SJCRH30 (cell line): Measurements from ENCODE around the gene SF3B2. TPM values are rescaled to one million over a fixed set of nuclear protein-coding genes. Genes with fewer than 3 reads are reported as not detected.
"Not testable (repeated sequence)": the region's sequence is repeated elsewhere in the genome, so short reads cannot be mapped to it uniquely, and the experiment has no call there.

Experiments
- DNase-seq, 2 experiments: peaks; one replicate each; pipeline ENCODE4 v3.0.0-alpha.2; 2015 to 2020
- H3K27ac ChIP-seq: fragments of 250-450 bp; sonication (Bioruptor Pico); 2 replicates; pipeline ENCODE4 v1.5.1; 2020; ENCODE audit warnings: mild to moderate bottlenecking, moderate library complexity
- H3K27me3 ChIP-seq: fragments of 250-450 bp; sonication (Bioruptor Pico); 2 replicates; pipeline ENCODE4 v1.5.1; 2020; ENCODE audit warnings: mild to moderate bottlenecking, moderate library complexity
- H3K36me3 ChIP-seq: fragments of 250-450 bp; sonication (Bioruptor Pico); 2 replicates; pipeline ENCODE4 v1.5.1; 2020; ENCODE audit warnings: mild to moderate bottlenecking, moderate library complexity
- H3K4me1 ChIP-seq: fragments of 250-450 bp; sonication (Bioruptor Pico); 2 replicates; pipeline ENCODE4 v1.5.1; 2020; ENCODE audit warnings: mild to moderate bottlenecking, moderate library complexity
- H3K4me3 ChIP-seq: fragments of 250-450 bp; sonication (Bioruptor Pico); 2 replicates; pipeline ENCODE4 v1.5.1; 2020; ENCODE audit warnings: mild to moderate bottlenecking, moderate library complexity
- H3K9me3 ChIP-seq: fragments of 250-450 bp; sonication (Bioruptor Pico); replicated peaks from 2 replicates; pipeline ENCODE4 v1.5.1; 2020; ENCODE audit warnings: mild to moderate bottlenecking, moderate library complexity
- total RNA-seq: library from RNA; depleted of rRNA; stranded (reverse); fragments of >200 nt; shearing (Covaris generic); gene quantifications from 2 replicates; pipeline ENCODE4 v1.2.3, GENCODE V29; 2014; rRNA removed

The SF3B2 gene, protein sequence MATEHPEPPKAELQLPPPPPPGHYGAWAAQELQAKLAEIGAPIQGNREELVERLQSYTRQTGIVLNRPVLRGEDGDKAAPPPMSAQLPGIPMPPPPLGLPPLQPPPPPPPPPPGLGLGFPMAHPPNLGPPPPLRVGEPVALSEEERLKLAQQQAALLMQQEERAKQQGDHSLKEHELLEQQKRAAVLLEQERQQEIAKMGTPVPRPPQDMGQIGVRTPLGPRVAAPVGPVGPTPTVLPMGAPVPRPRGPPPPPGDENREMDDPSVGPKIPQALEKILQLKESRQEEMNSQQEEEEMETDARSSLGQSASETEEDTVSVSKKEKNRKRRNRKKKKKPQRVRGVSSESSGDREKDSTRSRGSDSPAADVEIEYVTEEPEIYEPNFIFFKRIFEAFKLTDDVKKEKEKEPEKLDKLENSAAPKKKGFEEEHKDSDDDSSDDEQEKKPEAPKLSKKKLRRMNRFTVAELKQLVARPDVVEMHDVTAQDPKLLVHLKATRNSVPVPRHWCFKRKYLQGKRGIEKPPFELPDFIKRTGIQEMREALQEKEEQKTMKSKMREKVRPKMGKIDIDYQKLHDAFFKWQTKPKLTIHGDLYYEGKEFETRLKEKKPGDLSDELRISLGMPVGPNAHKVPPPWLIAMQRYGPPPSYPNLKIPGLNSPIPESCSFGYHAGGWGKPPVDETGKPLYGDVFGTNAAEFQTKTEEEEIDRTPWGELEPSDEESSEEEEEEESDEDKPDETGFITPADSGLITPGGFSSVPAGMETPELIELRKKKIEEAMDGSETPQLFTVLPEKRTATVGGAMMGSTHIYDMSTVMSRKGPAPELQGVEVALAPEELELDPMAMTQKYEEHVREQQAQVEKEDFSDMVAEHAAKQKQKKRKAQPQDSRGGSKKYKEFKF
- 163 and 169 TPM in 2 replicates for total RNA-seq

GRCh38 chr11:66051766-66052663 lies at the start of gene SF3B2:
TSS of gene SF3B2 (plus strand) at chr11:66052364. CDS start at chr11:66052385, 21 bp downstream.
- H3K4me3 ChIP-seq, result peak within 1 kb of the TSS; percentile 86

DNA sequence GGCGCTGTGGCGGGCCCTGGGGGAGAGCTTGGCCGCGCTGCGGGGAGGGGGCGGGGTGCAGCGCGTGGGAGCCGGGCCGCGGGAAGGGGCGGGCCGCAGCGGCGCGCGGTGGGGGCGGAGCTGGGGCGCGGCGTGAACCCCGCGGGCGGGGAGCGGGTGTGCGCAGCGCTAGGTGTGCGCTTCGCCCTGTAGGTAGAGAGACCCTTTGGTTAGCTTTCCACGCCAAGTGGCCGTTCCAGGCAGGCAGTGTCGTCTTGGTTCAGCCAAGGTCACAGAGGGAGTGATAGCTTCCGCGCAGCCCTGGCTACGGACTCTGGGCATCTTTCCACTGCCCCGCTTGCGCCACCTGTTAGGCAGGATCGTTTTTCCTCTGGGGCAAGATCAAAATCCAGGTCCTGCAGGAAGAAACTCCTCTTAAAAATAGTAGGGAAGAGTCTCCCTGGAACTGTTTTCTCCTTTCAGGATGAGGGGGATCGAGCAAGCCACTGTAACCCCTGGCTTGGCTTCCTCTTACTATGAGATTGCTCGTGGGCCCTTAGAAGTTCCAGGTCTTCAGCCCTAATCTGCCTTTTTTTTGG lies 49.4 kb upstream of the SF3B2 start:
- H3K27me3 ChIP-seq, result no peaks in the 10 kb centered on the region
- peaks cover 31% of the 10 kb centered on the region for H3K36me3 ChIP-seq
- H3K4me1 ChIP-seq, result peaks cover 10% of the 10 kb centered on the region
- peak; percentile 39 to 59 for DNase-seq
- H3K9me3 ChIP-seq, result no peaks in the 10 kb centered on the region
- peak overlapping the region; percentile 80 for H3K4me3 ChIP-seq
- H3K27ac ChIP-seq, result peak overlapping the region; percentile 81

More at GRCh38 chr11:66051766-66052663, at the start of gene SF3B2:
- H3K4me1 ChIP-seq, result peaks cover 6% of the 10 kb centered on the region
- H3K27me3 ChIP-seq, result no peaks in the 10 kb centered on the region
- DNase-seq, result peak; percentile 98 to 99
- peak within 1 kb of the TSS; percentile 61 for H3K27ac ChIP-seq
- H3K9me3 ChIP-seq, result no peaks in the 10 kb centered on the region
- peaks cover 29% of the 10 kb centered on the region for H3K36me3 ChIP-seq

GRCh38 chr11:66003291-66003690 lies 48.9 kb upstream of the SF3B2 start:
- Histone ChIP-seq H3K9me3 (no peaks in the 10 kb centered on the region), H3K27ac (peak overlapping the region; percentile 81; the same call in 1 of the 2 replicates), H3K4me1 (peaks cover 16% of the 10 kb centered on the region), H3K27me3 (no peaks in the 10 kb centered on the region), H3K36me3 (peaks cover 30% of the 10 kb centered on the region), H3K4me3 (peak overlapping the region; percentile 80)
- no peak for DNase-seq

DNA sequence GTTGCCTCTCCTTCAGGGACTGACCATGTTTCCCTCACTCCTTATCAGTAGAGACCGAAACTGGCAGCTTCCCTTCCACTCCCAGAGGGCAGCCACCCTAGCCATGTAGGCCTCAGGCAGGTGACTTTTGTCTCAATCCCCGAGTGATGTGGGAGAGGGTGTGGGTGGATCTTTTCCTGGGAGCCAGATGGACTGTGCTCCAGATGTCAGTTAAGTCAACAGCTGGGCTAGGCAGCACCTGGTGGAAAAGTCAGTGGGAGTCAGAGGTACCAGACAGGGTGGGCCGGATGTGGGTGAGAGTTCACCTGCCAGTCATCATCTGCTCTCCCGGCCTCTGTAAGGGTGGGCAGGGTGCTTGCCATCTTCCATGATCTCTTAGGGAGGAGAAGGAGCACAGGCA lies 48.0 kb upstream of the SF3B2 start:
- peaks cover 22% of the 10 kb centered on the region for H3K36me3 ChIP-seq
- H3K27me3 ChIP-seq, result no peaks in the 10 kb centered on the region
- H3K4me1 ChIP-seq, result peaks cover 25% of the 10 kb centered on the region
- DNase-seq, result no peak
- no peak overlapping the region for H3K27ac ChIP-seq
- no peaks in the 10 kb centered on the region for H3K9me3 ChIP-seq
- H3K4me3 ChIP-seq, result no peak overlapping the region

GRCh38 chr11:66006134-66006890 lies 45.9 kb upstream of the SF3B2 start:
- no peaks in the 10 kb centered on the region for H3K9me3 ChIP-seq
- H3K27ac ChIP-seq, result no peak overlapping the region
- peaks cover 25% of the 10 kb centered on the region for H3K4me1 ChIP-seq
- DNase-seq, result no peak
- H3K4me3 ChIP-seq, result no peak overlapping the region
- peaks cover 13% of the 10 kb centered on the region for H3K36me3 ChIP-seq
- H3K27me3 ChIP-seq, result no peaks in the 10 kb centered on the region

- H3K27ac ChIP-seq, result no peak overlapping the region
- H3K4me1 ChIP-seq, result peaks cover 25% of the 10 kb centered on the region
- H3K9me3 ChIP-seq, result no peaks in the 10 kb centered on the region
- H3K4me3 ChIP-seq, result no peak overlapping the region
- no peak for DNase-seq
- no peaks in the 10 kb centered on the region for H3K27me3 ChIP-seq
- H3K36me3 ChIP-seq, result peaks cover 13% of the 10 kb centered on the region
Measured at GRCh38 chr11:66006891-66007176, 45.3 kb upstream of the SF3B2 start.

DNA sequence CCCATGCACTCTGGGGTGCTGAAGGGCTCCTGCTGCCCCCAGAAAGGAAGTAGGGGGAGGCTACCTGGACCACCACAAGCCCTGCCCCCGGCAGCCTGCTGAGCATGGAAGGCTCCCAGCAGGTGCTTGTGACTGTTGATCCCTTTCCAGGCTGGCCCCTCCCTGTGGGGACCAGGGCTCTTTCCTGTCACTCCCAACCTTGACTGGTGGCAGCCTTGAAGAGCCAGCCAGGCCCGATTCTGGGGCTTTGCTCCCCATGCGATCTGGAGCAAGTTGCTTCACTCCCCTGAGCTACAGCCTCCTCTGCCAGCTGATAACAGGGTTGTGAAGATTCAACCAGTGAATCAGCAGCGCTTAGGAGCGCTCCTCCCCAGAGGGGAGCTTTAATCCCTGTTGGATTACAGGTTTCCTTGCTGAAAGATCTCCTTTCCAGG lies 44.9 kb upstream of the SF3B2 start:
- Histone ChIP-seq H3K9me3 (no peaks in the 10 kb centered on the region), H3K4me1 (peaks cover 25% of the 10 kb centered on the region), H3K36me3 (peaks cover 13% of the 10 kb centered on the region), H3K4me3 (no peak overlapping the region), H3K27ac (no peak overlapping the region), H3K27me3 (no peaks in the 10 kb centered on the region)
- DNase-seq, result peak; percentile 29 to 40

GRCh38 chr11:66008095-66008467 lies 44.1 kb upstream of the SF3B2 start:
- Histone ChIP-seq H3K4me1 (peaks cover 30% of the 10 kb centered on the region), H3K36me3 (peaks cover 13% of the 10 kb centered on the region), H3K27ac (no peak overlapping the region), H3K9me3 (no peaks in the 10 kb centered on the region), H3K27me3 (no peaks in the 10 kb centered on the region), H3K4me3 (no peak overlapping the region)
- DNase-seq, result no peak

- H3K36me3 ChIP-seq, result peaks cover 13% of the 10 kb centered on the region
- peak; percentile 78 to 80 for DNase-seq
- peaks cover 31% of the 10 kb centered on the region for H3K4me1 ChIP-seq
- H3K27ac ChIP-seq, result no peak overlapping the region
- H3K4me3 ChIP-seq, result no peak overlapping the region
- H3K27me3 ChIP-seq, result no peaks in the 10 kb centered on the region
- H3K9me3 ChIP-seq, result no peaks in the 10 kb centered on the region
Measured at GRCh38 chr11:66008468-66009101, 43.6 kb upstream of the SF3B2 start.

GRCh38 chr11:66010036-66010435 lies 42.1 kb upstream of the SF3B2 start:
- H3K27ac ChIP-seq, DNase-seq, H3K36me3 ChIP-seq, H3K9me3 ChIP-seq, H3K4me3 ChIP-seq, H3K27me3 ChIP-seq: not testable (repeated sequence)
- peaks cover 34% of the 10 kb centered on the region for H3K4me1 ChIP-seq

DNA sequence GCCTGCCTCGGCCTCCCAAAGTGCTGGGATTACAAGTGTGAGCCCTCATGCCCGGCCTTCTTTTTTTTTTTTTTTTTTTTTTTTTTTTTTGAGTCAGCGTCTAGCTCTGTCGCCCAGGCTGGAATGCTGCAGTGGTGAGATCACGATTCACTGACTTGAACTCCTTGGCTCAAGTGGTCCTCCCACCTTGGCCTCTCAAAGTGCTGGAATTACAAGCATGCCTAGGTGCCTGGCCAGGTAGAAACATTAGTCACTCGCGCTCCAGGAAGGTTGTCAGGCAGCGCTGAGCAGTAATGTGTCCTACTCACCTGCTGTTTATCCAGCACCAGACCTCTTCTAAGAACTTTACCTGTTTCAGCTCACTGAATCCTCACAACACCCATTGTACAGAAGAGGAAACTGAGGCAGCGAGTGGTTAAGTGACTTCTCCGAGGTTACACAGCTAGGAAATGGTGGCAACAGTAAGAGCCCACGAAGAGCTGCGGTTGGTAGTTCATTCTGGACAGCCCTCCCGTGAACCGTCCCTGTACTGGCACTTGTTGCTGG lies 40.9 kb upstream of the SF3B2 start:
- Histone ChIP-seq H3K27ac (no peak overlapping the region), H3K4me3 (no peak overlapping the region), H3K4me1 (peaks cover 45% of the 10 kb centered on the region), H3K36me3 (no peaks in the 10 kb centered on the region), H3K9me3 (no peaks in the 10 kb centered on the region), H3K27me3 (no peaks in the 10 kb centered on the region)
- DNase-seq, result no peak

DNA sequence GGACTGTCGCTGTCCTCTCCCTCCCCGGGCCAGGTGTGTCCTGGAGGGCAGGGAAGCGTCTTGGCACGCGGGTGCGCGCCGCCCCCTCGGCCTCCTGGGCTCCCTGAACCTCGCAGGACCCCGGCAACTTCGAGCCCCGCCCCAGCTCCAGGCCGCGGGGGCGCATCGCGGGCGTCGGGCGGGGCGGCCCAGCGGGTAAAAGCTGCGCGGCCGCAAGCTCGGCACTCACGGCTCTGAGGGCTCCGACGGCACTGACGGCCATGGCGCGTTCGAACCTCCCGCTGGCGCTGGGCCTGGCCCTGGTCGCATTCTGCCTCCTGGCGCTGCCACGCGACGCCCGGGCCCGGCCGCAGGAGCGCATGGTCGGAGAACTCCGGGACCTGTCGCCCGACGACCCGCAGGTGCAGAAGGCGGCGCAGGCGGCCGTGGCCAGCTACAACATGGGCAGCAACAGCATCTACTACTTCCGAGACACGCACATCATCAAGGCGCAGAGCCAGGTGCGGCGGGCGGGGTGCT lies 40.3 kb upstream of the SF3B2 start, which contains the start of gene CST6:
CST6 (plus strand) TSS at position 224 of the 519 bp plus-strand sequence; CDS start at position 261, 37 bp downstream.
- no peak within 1 kb of the TSS for H3K4me3 ChIP-seq
- no peaks in the 10 kb centered on the region for H3K27me3 ChIP-seq
- no peaks in the 10 kb centered on the region for H3K36me3 ChIP-seq
- DNase-seq, result no peak
- peaks cover 44% of the 10 kb centered on the region for H3K4me1 ChIP-seq
- H3K27ac ChIP-seq, result no peak within 1 kb of the TSS
- H3K9me3 ChIP-seq, result no peaks in the 10 kb centered on the region
